NCI-H2107 treated with DMSO at 0.1 percent for 48 hours (cell line): ENCODE measurements around the gene NANOS3.

ENCODE experiments used
- DNase-seq: peaks from one replicate; lab custom pipeline; 2025; ENCODE audit not compliant: unreplicated experiment; lab: John Stamatoyannopoulos, UW

The NANOS3 gene

GRCh38 chr19:13884726-13885591 lies 8.0 kb downstream of the NANOS3 start:
- DNase-seq, result no peak

DNA sequence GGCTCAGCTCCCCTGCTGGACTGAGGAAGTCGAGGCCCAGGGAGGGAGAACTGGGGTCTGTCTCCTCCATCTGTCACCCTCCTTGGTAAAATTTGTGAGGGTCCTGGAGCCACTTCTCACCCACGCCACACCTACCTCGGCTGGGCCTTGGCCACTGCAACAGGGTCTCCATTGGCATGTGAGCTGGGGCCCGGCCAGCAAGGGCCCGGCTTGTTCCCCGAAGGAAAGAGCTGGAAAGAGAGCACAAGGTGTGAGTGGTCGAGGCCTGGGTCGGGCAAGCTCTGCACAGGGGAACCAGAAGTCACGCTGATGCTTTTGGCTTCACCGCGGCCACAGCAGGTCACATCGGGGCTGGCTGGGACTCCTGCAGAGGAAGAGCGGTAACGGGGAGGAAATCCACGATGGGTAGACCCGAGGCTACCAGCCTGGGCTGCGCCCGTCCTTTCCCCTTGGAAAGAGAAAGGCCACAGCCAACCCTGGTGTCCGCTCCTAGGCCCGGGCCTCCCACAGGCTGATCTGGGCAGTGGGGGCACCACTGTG lies 9.0 kb downstream of the NANOS3 start:
- no peak for DNase-seq

DNA sequence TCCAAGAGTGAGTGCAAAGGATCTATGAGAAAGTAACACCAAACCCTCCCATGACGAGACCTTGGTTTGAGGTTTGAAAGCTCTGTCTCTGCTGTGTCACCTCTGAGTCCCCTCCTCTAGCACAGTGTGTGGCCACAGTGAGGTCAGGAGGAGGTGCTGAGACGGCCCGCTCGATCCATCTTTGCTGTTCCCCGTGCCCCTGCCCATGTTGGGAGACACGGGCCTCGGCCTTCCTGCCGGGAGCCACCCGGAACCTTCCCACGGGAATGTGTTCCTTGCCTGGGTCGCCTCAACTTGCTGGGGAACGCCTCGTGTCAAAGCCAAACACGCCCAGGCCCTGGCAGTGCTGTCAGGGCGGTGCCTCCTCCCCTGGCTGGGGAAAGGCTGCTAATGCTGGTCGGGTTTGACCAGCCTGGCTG lies 10.1 kb downstream of the NANOS3 start:
- no peak for DNase-seq

GRCh38 chr19:13887517-13887916 lies 10.6 kb downstream of the NANOS3 start:
- DNase-seq, result no peak

GRCh38 chr19:13888281-13888680 lies 11.3 kb downstream of the NANOS3 start:
- no peak for DNase-seq

DNA sequence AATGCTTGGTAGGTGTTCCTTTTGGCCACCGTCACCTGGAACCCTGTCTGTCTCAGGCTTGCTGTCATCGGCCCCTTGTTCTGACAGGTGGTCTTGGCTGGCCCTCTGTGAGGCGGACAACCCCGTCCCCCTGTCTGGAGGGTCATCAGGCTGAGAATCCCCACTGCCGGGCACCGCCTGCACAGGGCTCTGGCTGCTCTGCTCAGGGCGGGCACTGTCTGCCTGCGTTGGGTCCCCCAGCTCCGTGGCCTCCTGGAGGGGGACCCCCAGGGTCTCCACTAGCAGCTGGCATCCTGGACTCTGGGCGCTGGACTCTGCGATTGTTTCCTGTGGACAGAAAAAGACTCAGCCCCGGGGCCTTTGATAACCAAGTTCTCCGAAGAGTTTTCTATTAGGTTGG lies 13.2 kb downstream of the NANOS3 start:
- DNase-seq, result no peak

DNA sequence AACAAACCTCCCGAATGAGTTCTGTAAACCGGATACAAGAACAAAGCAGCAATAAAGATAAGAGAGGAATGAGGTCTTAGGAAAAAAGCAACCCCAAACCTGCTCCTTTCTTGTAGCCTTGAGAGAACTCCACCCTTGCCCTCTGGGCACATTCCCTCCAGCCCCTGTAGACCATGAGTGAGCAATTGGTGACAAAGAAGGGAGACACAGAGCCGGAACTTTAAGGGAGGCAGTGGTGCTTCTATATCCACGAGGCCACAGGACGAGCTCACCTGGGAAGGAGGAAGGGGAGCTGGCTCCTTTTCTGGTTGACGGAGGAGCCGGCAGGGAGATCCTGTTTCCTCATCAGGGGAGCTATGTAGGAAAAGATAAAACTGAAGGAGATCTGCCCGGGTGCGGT lies 15.9 kb downstream of the NANOS3 start:
- DNase-seq, result no peak

DNA sequence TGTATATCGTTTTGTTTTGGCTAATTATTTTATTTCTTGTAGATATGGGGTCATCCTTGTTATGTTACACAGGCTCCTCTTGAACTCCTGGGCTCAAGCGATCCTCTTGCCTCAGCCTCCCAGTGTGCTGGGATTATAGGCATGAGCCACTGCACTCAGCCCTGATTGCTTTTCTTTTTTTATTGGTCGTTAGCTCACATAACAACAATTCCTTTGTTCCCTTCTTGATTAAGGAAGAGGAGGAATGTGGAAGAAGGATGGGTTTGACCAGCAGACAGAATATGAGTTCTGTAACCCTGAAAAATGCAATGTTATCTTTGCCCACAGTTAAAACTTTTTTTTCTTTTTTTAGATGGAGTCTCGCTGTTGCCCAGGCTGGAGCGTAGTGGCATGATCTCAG lies 17.6 kb downstream of the NANOS3 start:
- DNase-seq, result no peak

DNA sequence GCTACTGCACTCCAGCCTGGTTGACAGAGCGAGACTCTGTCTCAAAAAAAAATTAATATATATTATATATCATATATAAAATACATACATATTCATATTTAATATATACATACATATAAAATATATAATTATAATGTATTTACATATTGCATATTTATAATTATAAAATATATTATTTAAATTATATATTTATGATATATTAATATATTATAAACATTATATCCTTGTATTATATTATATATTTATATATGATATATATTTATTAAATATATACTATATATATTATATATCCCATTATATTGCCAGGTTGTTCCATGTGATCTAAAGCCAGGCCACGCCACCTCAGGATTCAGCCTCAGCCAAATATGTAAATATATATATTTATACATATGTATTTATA lies 19.3 kb downstream of the NANOS3 start:
- DNase-seq, result no peak

DNA sequence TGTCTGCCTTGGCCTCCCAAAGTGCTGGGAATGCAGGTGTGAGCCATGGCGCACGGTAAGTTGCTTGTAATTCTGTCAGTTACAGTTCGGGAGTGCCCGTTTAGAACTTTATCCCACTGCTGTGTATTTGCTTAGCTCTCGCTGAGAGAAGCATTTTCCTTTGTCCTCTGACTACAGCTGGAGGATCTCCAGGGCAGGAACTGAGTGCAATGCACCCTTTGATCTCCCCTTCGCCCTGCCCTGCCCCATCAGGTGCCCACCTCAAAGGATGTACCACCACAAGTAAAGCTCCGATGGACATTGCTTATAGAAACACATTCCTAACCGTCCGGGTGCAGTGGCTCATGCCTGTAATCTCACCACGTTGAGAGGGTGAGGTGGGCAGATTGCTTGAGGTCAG lies 22.5 kb downstream of the NANOS3 start:
- no peak for DNase-seq

DNA sequence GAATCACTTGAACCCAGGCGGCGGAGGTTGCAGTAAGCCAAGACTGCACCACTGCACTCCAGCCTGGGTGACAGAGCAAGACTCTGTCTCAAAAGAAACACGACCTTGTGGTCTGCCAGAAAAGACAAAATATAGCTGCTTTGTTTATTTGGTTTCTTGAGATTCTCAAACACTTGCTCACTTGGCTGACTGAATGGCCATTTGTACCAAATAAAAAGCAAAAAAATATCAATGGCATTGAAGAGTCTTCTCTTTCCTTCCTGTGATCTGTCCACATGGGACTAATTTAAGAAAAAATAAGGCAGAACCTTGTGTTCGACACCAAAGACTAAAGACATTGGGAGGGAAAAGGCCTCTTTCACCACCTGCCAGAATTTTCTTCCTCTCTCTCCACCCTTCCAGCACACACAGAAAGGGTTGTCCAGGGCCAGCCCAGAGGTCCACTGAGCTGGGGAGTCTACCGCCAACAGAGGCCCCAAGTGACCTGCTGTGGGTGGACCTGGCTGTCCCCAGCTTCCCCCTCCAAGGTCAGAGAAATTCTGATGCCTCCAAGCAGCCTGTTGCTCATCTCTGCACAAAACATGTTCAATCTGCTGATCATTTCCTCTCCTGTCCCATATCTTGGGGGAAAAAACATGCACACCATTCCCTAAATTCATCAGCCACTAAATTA lies 23.1 kb downstream of the NANOS3 start:
- DNase-seq, result no peak

- DNase-seq, result no peak
These were observed 26.1 kb downstream of the NANOS3 start for GRCh38 chr19:13902993-13903555.

GRCh38 chr19:13905634-13906520 lies 28.9 kb downstream of the NANOS3 start, which contains the start of the genes BRME1 and CC2D1A:
TSS of gene BRME1 (minus strand) at chr19:13906117. CDS start at chr19:13904892, 1,225 bp downstream.
TSS of gene CC2D1A (plus strand) at chr19:13906201. CDS start at chr19:13906442, 241 bp downstream.
- DNase-seq, result peak; percentile 20

- no peak for DNase-seq
These were observed 29.6 kb downstream of the NANOS3 start for GRCh38 chr19:13906521-13906904.

DNA sequence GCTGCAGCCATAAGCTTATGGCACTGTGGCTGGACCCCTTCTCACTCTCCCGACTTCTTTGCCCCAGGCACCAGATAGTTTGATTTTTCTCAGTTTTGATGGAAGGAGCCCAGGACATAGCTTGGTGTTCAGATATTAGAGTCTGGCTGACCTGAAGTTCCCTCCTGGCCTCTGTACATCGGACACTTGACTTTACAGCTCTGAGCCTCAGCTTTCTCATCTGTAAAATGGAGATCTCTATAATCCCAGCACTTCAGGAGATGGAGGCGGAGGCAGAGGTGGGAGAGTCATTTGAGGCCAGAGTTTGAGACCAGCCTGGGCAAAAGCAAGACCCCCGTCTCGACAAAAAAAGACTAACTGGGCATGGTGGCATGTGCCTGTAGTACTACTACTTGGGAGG lies 30.0 kb downstream of the NANOS3 start:
- no peak for DNase-seq

- DNase-seq, result no peak
These were observed 31.7 kb downstream of the NANOS3 start for GRCh38 chr19:13908674-13909073.

- no peak for DNase-seq
These were observed 32.5 kb downstream of the NANOS3 start for GRCh38 chr19:13909430-13909829.

GRCh38 chr19:13913352-13913751 lies 36.4 kb downstream of the NANOS3 start:
- no peak for DNase-seq

DNA sequence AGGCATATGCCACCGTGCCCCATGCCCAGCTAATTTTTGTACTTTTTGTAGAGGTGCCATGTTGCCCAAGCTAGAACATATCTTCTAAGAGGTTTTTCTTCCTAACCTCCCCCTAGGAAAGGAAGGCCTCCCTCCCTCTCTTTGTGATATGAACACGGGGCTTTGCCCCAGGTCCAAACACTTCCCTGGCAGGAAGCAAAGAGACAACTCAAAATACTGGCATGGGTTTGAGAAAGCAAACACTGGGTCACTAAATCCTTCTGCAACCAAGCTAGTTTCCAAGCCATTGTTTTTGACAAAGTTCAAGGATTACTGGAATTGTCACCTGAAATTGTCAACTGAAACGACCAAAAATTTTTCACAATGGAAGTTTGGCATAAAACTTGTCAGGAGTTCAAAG lies 37.8 kb downstream of the NANOS3 start:
- DNase-seq, result no peak

DNA sequence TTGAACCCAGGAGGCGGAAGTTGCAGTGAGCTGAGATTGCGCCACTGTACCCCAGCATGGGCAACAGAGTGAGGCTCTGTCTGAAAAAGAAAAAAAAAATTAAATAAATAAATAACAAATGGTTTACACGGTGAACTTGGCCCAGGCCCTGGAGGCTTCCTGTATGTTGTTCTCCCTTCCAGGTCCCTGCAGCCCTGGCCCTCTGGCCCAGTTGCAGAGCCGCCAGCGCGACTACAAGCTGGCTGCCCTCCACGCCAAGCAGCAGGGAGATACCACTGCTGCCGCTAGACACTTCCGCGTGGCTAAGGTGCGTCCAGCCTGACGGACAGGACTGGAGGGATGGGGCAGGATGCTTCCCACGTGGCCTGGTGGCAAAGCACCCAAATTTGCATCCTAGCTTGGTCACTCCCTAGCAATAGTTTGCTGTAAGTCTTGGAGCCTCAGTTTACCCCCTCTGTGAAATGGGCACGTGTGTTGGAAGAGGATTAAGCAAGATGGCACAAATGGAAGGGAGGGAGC lies 41.0 kb downstream of the NANOS3 start:
- DNase-seq, result no peak
